Left cardiac atrium (tissue), 4 donors: ENCODE results near the gene PTK6. TPM values are rescaled to one million over a fixed set of nuclear protein-coding genes. Genes with fewer than 3 reads are reported as not detected.
A peak's percentile ranks its signal among the peaks of the same experiment; 100 is the strongest.
"Not testable (repeated sequence)": the region's sequence is repeated elsewhere in the genome, so short reads cannot be mapped to it uniquely, and the experiment has no call there.

Experiments
- ATAC-seq, 2 donors: fragments of 200-7000 bp; cut with Tn5 transposase; one replicate each; pipeline ENCODE4 v1.9.1; 2020; ENCODE audit warnings: mild to moderate bottlenecking in 2 of 2, moderate library complexity in 2 of 2
- DNase-seq: peaks from one replicate; pipeline ENCODE4 v3.0.0-alpha.2; 2020
- intact Hi-C, 2 donors: fragments of 100-400 bp; cut with DNase I; formaldehyde crosslinking; loops; one replicate each; pipeline versions ENCODE4 v1.14.1 to v1.15.1; 2022 to 2023
- total RNA-seq, 2 donors: library from RNA; stranded (reverse); fragmentation: NEBNext Ultra II Directional; extraction: Animal tissue kit (Norgen Biotek cat#: 25700); gene quantifications; one replicate each; pipeline ENCODE4 v1.2.1, GENCODE V29; 2021
- donor health status: DM: no; HTN: yes; CAD: no.
- donor health status: DM: no; HTN: yes; CAD: no; lungs with severe emphysema.
- donor health status: DM: yes; HTN: yes; CAD: no.
- donor health status: Dilated cardiomyopathy.

Gene PTK6
- total RNA-seq, 2 donors from 2014 or later = 0.29 TPM; not detected in 1

DNA sequence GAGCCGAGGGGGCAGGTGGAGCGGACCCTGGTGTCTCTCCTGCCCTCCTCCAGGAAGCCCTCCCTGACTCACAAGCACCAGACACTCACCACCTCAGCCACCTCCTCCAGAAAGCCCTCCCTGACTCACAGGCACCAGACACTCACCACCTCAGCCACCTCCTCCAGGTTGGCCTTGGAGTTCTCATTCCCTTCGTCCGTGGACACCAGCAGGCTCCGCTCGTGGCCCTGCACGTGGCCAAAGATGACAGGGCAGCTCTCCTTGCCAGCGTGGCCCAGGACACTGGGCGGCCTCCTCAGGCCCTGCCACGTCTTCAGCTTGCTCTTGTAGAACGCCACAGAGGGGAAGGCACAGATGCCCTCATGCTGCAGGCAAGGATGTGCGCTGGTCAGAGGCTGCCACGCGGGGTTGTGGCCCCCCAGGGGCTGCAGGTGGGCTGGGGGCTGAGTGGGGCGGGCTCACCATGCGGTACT, 23.2 kb upstream of the PTK6 start:
- ATAC-seq (no peak), DNase-seq (no peak)
- intact Hi-C loops = no loop called here

DNA sequence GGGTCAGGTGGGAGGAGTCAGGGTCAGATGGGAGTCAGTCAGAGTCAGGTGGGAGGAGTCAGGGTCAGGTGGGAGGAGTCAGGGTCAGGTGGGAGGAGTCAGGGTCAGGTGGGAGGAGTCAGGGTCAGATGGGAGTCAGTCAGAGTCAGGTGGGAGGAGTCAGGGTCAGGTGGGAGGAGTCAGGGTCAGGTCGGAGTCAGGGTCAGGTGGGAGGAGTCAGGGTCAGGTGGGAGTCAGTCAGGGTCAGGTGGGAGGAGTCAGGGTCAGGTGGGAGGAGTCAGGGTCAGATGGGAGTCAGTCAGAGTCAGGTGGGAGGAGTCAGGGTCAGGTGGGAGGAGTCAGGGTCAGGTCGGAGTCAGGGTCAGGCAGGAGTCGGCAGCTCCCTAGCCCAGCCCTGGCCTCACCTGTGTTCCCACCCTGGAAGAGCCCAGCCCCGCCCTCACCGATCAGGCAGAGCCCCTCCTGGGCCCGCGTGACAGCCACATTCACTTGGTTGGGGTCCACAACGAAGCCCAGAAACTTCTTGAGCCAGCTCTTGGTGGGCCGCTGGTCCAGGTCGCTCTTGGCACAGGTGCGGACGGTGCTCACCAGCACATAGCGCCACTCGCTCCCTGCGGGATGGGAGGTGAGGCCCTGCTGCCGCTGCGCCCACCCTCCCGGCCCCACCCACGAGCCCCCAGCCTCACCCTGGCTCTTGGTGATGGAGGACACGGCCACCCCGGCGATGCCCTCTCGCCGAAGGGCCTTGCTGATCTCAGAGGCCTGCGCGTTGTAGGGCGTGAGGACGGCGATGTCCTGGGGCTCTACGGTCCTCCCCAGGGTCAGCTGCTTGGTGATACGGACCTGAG, 22.5 kb upstream of the PTK6 start:
- DNase-seq, ATAC-seq, intact Hi-C loops: not testable (repeated sequence)

DNA sequence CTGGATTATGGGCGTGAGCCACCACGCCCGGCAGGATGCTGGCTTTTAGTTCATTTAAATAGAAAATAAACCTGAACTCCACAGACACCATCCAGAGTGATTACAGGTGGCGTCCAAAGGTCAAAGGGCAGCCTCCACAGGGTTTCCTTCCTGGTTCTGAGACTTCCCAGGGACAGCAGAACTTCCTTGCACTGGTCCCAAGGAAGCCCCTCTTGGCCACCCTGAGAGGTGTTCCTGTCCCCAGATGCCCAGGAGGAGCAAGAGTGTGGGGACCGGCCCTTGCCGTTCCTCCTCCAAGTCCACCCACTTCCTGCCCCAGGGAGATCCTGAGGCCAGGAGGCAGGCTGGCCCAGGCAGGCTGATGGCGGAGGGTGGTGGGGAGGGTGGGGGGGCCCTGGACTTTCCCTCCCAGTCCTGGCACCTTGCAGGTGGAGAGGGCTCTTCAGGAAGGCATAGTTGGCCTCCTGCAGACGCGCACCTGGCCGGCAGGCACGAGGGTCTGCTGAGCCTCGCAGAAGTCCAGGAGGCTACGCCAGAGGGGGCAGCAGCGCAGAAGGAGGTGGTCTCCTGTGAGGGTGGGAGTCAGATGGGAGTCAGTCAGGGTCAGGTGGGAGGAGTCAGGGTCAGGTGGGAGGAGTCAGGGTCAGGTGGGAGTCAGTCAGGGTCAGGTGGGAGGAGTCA, 21.8 kb upstream of the PTK6 start:
- intact Hi-C loops = no loop called here
- DNase-seq (no peak), ATAC-seq (no peak)

DNA sequence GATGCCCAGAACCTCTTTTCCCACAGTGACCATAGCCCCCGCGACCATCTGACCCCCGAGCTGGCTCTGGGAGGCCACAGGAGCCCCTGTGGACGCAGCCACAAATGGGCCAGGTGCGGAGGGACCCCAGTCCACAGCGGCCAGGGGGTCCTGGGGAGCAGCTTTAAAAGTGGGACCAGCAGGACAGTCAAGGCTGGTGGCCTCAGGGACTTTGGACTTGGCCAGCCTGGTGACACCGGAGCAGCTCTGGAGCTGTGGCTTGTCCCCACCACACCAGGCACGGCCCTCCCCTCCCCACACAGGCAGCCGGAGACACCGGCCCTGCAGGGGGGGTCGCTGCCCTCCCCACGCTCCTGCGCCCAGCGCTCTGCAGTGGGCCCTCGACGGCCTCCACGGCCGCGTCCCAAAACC, 20.3 kb upstream of the PTK6 start:
- intact Hi-C loops = no loop called here
- no peak for ATAC-seq
- DNase-seq = no peak

DNA sequence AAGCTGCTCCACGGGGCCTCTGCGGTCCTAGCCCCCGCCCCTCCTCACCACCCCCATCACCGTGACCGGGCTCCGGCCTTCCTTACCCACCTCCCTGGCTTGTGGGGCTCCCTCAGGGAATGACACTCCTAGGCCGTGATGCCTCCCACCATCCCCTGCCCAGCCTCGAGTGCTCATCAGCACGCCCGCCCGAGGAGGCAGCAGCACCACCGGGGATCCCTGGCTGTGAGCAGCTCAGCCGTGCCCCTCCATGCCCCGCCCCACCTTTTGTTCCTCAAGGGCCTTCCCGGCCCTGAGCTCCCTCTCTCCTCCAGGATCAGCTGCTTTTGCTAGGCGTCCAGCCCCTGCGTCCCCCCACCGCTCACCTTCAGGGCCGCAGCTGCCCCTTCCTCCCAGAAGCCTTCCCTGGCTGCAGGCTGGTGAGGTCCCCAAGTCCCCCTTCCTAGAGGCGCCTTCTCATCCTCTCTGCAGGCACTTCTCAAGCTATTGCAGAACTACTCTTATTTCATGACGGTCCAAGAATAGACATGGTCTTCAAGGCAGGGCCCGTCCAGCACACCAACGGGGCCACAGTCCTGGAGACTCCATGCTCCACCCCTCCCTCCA, 19.8 kb upstream of the PTK6 start:
- DNase-seq (no peak), ATAC-seq (no peak)
- intact Hi-C loops = no loop called here

DNA sequence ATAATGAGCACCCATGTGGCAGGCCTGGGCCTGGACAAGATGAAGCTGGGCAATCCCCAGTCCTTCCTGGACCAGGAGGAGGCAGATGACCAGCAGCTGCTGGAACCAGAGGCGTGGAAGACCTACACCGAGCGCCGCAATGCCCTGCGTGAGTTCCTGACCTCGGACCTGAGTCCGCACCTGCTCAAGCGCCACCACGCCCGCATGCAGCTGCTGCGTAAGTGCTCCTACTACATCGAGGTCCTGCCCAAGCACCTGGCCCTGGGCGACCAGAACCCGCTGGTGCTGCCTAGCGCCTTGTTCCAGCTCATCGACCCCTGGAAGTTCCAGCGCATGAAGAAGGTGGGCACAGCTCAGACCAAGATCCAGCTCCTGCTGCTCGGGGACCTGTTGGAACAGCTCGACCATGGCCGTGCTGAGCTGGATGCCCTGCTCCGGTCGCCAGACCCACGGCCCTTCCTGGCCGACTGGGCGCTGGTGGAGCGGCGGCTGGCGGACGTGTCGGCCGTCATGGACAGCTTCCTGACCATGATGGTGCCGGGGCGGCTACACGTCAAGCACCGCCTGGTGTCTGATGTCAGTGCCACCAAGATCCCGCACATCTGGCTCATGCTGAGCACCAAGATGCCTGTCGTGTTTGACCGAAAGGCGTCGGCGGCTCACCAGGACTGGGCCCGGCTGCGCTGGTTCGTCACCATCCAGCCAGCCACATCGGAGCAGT, 18.6 kb upstream of the PTK6 start:
- no peak for ATAC-seq

DNA sequence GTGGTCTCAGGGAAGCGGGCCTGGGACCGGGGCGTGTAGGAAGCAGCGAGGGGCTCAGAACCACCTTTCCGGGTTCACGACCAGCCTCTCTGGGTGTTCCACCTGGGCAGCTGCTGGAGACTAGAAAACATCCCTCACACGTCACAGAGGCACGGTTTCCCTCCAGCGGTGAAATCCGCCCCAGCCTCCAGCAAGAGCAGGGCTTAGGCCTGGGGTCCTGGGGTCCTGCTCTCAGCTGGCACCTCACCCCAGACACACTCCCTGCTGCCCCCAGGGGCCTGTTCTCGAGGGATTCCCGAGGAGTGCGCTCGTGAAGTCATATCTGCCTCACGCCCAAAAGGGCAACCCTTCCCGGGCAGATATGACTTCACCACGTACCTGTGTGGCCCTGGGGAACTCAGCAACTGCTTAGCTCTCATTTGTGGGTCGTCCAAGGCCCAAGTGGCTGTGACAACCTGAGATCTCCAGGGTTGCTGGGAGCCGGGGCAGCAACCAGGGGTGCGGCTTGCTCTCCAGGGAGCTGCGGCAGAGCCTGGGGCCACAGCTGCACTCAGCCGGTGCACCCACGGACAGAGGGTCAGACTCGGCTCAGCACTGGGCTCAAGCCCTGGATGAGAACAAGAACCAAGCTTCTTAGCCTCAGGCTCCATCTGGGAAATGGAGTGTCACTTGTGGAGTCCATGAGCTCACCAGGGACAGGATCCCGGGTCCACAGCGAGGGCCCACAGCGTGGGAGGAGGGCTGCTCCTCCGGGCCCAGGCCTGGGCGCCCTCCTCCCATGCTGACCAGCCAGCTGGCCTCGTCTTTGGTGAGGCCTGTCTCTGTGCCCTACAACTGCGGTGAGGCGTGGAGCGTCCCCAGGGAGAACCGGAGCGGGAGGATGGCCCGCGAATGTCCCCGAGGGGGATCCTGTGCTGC, 17.4 kb upstream of the PTK6 start:
- no peak for ATAC-seq
- DNase-seq = no peak

More for the DNA sequence above, 18.6 kb upstream of the PTK6 start:
- intact Hi-C loops = no loop called here
- DNase-seq = no peak

DNA sequence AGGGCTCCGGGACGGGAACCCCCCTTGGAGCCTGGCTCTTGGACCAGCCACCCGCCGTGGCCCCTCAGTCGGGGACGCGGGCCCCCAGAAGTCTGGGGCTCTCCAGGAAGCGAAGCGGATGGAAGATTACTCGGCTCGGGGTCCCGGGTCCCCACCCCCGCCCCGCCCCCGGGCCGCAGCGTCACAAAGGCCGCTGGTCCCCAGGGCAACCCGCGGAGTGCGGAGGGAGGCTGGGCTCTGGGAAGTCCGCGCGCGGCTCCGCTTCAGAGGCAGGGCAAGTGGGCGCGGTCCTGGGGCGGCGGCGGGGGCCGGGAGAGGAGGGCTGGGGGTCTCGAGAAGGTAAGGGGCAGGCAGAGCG, 16.7 kb upstream of the PTK6 start, which contains the start of gene FNDC11:
TSS of gene FNDC11 (plus strand) at position 227 of the 358 bp plus-strand sequence. CDS start 1,505 bp downstream, outside the sequence.
- ATAC-seq = peak; percentile 42 to 46
- intact Hi-C loops = no loop called here
- DNase-seq = peak; percentile 68

More for the DNA sequence above, 17.4 kb upstream of the PTK6 start:
- intact Hi-C loops = no loop called here

DNA sequence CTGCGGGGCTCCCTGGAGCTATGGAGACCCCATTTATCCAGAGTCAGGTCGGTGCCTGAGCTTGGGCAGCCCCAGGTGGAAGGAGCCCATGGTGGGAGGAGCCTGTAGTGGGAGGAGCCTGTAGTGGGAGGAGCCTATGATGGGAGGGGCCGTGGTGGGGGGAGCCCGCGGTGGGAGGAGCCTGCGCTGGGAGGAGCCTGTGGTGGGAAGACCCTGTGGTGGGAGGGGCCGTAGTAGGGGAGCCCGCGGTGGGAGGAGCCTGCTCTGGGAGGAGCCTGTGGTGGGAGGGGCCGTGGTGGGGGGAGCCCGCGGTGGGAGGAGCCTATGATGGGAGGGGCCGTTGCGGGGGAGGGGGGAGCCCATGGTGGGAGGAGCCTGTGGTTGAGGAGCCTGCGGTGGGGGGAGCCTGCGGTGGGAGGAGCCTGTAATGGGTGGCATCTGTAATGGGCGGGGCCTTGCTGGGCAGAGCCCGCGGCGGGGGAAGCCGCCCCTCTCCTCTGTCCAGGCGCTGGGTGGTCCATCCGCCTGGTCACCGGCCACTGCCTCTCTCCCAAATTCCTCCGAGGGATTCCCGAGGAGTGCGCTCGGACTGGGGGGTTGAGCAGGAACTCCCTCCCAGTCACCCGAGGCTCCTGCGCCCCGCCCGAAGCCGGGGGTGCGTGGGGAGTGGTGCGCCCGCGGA, 16.2 kb upstream of the PTK6 start:
- DNase-seq (peak; percentile 88), ATAC-seq (peak; percentile 84 to 88)
- intact Hi-C loops = no loop called here

DNA sequence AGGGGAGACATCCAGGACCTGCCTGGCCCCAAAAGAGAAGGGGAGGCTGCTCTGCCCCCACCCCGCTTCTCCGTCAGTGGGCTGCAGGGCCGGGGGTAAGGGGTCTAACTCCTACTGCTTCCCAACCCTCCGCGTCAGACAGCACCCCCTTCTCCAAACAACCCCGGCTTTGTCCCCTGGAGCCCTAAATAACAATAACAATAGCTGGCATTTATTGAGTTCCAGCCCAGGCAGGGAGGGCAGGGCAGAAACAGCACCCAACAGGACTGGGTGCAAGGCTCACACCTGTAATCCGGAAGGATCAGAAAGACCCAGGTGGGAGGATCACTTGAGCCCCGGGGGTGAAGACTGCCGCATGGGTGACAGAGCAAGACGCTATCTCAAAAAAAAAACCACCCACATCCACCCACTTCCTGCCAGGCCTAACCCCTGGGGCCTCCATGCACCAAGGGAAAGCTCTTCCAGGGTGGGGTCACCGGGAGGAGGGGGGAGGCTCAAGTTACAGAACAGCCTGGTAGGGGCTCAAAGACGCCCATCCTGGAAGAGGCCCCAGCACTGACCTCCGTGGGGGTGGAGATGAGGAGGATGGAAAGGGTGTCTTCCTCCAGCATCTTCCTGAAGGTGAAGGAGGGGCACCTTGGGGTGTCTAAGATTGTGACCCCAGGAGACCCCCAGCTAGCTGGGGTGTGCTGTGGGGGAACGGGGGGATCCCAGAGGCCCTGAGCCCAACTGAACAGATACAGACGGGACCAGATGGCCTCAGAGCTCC, 15.5 kb upstream of the PTK6 start:
- intact Hi-C loops = no loop called here
- ATAC-seq (peak in 1 of 2 donors; percentile 5), DNase-seq (no peak)

DNA sequence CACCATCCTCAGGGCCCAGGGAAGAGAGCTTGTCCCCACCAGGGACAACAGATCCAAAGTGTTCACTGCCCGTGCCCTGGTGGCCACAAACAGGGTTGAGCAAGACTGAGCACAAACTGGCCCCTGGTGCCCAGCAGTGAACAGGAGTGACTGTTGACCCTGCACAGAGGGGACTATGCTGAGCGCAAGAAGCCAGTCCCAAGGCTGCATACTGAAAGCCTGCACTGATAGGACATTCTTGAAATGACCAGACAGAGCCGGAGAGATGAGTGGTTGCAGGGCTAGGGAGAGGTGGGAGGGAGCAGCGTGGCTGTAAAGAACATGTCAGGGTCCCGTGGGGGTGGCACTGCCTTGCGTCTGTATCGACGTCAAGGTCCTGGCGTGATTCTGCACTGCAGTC, 13.9 kb upstream of the PTK6 start:
- DNase-seq (no peak), ATAC-seq (no peak)
- intact Hi-C loops = no loop called here

DNA sequence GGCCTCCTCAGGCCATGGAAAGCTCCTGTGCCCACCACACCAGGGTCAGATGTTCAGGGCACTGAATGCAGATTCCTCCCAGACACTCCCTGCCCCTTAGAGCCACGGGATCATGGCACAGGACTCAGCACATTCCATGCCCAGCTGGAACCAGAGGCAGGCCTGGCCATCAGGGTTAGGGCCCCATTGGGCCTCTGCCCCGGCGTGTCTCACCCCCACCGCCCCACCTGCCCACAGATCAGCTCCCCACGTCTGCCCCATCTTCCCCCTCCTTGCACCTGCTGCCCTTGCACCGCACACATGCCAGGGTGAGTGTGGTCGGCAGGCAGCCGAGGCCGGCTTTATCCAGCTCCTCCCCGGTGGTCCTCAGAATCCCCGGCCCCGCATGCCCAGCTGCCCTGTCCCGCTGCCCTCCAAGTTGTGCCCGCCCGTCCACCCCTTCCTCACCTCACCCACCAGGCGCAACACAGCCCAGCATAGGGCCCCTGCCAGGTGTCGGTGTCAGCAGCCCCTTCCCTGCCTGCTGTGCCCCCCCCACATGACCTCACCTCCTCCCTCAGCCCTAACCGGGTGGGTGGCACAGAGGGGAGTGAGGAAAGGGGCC, 12.6 kb upstream of the PTK6 start:
- intact Hi-C loops = loop anchor here in 1 of 2 donors (10.0 kb wide), 1 partner anchor 45 kb away; no protein-coding TSS in a partner anchor
- DNase-seq = no peak
- ATAC-seq = no peak

DNA sequence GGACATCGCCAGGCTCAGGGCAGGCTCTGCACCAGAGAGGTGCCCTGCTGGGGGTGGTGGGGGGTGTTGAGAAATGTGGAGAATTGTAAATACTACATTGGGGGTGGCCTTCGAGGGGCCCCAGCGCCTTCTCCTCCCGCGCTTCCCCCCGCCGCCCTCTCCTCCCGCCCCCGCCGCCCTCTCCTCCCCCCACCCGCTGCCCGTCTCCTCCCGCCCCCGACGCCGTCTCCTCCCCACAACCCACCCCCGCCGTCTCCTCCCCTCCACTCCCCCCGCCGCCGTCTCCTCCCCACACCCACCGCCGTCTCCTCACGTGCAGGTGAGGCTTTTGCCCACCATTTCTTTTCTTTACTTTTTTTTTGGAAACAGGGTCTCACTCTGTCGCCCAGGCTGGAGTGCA, 11.8 kb upstream of the PTK6 start:
- no peak for ATAC-seq
- no peak for DNase-seq
- intact Hi-C loops = loop anchor here in 1 of 2 donors (10.0 kb wide), 1 partner anchor 46 kb away; no protein-coding TSS in a partner anchor

DNA sequence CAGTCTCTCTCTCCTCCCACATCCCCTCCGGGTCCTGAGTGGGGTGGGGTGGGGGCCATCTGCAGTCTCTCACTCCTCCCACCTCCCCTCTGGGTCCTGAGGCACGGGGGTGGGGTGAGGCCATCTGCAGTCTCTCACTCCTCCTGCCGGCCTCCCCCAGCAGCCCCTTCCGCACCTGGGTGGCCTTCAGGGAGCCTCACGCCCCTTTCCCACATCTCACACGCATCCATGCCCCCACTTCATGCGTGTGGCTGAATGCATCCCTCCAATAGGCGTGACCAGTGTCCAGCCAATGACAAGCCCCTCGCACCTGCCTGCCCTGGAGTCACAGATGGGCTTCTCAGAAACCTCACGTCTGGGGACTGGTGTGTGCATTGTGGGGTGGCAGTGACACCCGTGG, 11.4 kb upstream of the PTK6 start:
- no peak for DNase-seq
- intact Hi-C loops = loop anchor here in 1 of 2 donors (10.0 kb wide), 1 partner anchor 46 kb away; no protein-coding TSS in a partner anchor
- ATAC-seq = no peak

DNA sequence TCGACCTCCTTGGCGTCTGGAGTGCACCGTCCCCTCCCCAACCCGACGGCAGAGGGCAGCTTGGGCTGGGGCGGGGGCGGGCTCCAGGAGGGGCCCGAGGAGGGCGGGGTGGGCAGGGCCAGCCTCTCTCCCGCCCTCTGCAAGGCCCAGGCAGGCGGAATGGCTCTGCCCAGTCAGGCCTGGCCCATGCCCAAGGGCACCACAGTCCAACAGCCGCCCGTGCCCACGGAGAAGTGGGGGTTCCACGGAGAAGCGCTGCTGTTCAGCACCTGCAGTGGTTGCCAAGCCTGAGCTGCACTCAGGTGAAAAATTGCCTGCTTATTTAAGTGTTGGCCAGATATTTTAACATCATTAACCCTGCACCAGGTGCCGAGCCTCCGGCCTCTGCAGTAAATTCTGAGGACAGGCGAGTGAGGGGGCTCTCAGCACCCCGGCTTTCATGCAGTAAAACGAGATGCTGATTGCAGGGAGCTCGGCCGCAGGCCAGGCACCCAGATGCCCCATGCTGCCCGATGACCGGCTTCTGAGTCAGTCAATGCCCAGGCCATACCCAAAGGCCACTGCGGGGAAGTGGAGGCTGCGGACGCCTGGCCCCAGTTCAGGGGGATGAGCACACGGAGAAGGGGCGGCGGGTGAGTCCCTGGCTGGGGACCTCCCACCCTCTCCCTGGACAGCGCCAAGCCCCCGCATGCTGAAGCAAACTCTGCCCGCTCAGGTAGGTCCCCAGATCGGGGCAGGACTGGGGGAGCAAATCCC, 10.7 kb upstream of the PTK6 start, which contains the start of gene SRMS:
TSS of gene SRMS (minus strand) at position 25 of the 756 bp plus-strand sequence. CDS start 286 bp downstream, outside the sequence.
- intact Hi-C loops = loop anchor here in 1 of 2 donors (10.0 kb wide), 1 partner anchor 47 kb away; no protein-coding TSS in a partner anchor
- DNase-seq (no peak), ATAC-seq (no peak)
